VCaP (cell line): ENCODE measurements around the gene KRTAP4-11.
"Not testable (repeated sequence)": the region's sequence is repeated elsewhere in the genome, so short reads cannot be mapped to it uniquely, and the experiment has no call there.

Source experiments
- H3K27ac ChIP-seq: fragments of 450-650 bp; 2 replicates; pipeline ENCODE4 v1.5.1; 2017
- TF ChIP-seq, protein P1 (sequence below): fragments of 450-650 bp; conservative IDR thresholded peaks from 2 replicates; pipeline ENCODE4 v1.5.1; 2017; ENCODE audit warnings: mild to moderate bottlenecking, moderate library complexity

Gene KRTAP4-11

DNA sequence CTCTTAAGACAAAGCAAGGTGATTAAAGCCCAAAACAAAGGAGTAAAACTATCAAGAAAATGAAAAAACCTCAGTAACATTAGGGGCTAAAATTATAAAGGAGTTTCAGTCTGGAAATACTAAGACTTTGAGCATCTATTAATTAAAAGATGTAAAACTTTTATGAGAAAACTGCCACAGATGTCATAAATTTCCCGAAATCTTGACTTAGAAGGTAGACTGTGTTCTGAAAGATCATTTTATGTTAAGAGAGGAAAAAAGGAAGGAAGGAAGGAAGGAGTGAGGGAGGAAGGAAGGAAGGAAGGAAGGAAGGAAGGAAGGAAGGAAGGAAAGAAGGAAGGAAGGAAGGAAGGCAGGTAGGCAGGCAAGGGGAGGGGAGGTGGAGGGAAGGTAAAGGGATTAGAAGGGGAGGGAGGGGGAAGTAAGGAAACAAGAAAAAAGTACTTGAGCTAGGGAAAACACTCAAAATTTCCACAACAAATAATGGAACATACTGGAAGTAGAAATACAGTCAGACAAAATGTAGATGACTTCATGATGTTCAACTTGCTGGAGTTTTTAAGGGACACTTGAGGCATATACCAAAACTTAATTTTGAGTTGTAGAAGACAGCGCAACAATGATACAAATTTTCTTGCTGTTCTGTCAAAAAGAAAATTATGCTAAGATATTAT, 29.5 kb upstream of the KRTAP4-11 start:
- no peak overlapping the region for H3K27ac ChIP-seq
- TF ChIP-seq, protein P1, sequence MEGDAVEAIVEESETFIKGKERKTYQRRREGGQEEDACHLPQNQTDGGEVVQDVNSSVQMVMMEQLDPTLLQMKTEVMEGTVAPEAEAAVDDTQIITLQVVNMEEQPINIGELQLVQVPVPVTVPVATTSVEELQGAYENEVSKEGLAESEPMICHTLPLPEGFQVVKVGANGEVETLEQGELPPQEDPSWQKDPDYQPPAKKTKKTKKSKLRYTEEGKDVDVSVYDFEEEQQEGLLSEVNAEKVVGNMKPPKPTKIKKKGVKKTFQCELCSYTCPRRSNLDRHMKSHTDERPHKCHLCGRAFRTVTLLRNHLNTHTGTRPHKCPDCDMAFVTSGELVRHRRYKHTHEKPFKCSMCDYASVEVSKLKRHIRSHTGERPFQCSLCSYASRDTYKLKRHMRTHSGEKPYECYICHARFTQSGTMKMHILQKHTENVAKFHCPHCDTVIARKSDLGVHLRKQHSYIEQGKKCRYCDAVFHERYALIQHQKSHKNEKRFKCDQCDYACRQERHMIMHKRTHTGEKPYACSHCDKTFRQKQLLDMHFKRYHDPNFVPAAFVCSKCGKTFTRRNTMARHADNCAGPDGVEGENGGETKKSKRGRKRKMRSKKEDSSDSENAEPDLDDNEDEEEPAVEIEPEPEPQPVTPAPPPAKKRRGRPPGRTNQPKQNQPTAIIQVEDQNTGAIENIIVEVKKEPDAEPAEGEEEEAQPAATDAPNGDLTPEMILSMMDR = no peak

DNA sequence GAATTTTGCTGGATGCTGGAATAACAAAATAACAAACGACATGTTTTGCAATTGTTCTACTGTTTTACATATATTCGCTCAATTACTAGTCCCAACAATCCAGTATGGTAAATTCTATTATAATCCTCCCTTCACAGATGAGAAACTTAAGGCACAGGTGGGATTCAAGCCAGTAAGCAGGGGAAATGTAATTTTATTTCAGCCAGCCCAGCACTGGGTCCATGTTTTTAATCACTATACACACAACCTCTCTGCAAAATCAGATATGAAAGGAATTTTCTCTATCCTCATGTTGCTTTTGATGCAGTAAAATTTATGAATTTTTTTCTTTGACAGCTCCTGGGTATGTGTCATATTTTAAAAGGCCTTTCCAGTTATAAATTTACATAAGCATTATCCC, 27.1 kb upstream of the KRTAP4-11 start:
- TF ChIP-seq, protein P1 = no peak
- H3K27ac ChIP-seq = no peak overlapping the region

DNA sequence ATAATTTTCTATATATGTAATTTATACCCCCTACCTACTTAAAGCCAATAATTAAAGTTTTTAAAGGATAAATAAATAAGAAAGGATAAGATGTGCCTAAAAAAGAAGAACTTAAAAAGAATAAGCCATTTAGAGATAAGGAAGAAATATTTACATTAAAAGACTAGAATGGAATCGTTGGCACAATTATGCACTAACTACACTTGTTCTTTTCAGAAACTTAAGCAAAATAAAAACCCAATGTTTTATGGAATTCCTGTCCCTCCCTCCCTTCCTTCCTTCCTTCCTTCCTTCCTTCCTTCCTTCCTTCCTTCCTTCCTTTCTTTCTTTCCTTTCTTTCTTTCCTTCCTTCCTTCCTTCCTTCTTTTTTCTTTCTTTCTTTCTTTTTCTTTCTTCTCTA, 26.7 kb upstream of the KRTAP4-11 start:
- TF ChIP-seq, protein P1 = no peak
- no peak overlapping the region for H3K27ac ChIP-seq

DNA sequence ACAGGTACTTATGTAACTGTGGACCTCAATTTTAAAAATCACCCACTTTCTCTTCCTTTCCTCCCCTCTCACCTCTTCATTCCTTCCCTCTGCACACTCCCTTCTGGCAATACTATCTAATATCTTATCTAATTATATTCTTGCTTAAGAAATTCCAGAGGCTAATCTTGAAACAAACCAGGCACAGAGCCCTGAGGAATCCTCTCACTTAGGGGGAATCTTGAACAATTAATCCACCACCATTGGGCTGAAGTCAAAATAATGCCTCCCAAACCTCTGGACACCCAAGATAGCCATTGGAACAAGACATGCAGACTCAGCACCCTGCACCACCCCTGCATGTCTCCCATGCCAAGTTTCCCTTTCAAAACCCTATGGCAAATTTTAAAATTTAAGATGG, 23.2 kb upstream of the KRTAP4-11 start:
- no peak overlapping the region for H3K27ac ChIP-seq
- TF ChIP-seq, protein P1 = no peak

DNA sequence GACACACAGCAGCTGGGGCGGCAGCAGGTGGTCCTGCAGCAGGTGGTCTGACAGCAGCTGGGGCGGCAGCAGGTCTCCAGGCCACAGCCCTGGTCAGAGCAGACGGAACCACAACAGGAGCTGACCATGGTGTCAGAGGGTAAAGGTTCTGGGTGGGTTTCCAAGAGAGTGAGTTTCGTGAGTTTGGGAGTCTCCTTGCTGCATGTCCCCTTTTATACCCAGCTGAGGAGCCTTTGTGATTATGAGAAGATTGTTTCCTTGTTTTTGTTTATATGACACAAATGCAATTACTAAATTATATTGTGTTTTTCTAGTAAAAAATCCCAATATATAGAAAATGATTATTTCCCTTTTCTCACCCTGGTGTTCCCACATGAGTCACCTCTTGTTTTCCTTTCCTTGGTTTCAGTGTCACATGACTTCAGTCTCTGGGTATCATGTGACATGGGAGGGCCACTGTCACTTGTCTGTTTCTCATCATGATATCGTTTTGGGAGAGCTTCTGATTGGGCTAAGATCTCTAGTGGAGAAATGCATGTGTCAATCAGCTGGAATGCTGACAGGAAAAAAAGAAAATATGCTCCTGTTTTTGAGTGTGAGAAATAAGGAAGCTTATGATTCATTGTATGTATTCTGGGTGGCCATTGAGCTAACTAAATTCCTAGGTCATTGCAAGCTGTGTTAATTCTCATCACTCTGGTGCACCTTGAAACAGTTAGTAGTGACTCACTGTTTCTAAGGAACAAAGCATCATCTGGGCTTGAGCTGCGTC, 22.4 kb upstream of the KRTAP4-11 start, which contains the start of gene KRTAP4-6:
KRTAP4-6 (minus strand) TSS at position 185 of the 772 bp plus-strand sequence; CDS start at position 128, 57 bp downstream.
- H3K27ac ChIP-seq = no peak within 1 kb of the TSS
- TF ChIP-seq, protein P1 = no peak

DNA sequence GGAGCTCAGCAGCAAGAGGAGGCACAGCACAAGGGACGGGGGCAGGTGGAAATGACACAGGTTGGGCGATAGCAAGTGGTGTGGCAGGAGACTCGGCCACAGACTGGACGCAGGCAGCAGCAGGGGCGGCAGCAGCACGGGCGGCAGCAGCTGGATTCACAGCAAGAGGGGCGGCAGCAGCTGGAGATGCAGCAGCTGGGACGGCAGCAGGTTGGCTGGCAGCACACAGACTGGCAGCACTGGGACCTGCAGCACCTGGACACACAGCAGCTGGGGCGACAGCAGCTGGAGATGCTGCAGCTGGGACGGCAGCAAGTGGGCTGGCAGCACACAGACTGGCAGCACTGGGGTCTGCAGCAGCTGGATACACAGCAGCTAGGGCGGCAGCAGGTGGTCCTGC, 21.7 kb upstream of the KRTAP4-11 start:
- not testable (repeated sequence) for H3K27ac ChIP-seq

DNA sequence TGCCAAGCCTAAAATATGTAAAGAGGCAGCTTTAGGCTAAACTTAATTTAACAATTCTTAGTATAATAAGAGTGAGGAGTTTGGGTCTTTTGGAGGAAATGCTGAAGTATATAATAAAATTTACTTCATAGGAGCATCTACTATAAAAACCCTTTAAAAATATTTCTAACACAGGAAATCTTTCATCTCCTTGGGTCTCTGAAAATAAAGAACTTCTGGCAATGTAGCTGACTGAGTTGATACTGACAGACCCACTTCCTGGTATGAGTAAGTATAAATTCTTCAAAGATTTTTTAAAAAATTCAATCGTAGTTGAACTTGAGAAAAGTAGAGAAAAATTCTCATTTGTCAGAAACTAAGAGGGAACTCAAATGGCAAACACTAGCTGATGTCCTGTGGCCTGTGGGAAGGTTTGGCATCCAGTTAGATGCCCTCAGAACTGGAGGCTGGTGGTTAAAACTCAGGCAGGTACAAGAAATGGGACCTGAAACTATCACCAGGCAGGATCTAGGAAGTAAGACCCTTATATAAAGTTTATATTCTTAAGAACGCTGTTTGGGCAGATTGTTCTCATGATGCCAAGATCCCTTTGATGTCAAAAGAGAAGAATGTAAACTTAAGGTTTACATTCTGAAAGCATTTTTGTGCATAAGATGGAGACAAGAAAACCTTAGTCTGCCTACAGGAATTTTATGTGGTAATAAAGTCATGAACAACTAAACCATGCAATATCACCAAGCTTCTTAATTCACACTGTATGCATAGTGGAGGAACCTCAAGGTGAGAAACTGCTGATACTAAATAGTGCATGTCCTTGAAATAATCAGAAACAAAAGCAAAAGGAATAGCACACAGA, 15.9 kb upstream of the KRTAP4-11 start:
- TF ChIP-seq, protein P1 = no peak
- H3K27ac ChIP-seq = no peak overlapping the region
